ENCODE data around the gene ABCC5.

ABCC5 gene

GRCh38 chr3:183930086-183930485, 87.6 kb downstream of the ABCC5 start:
- in situ Hi-C loops (cut with MboI; ENCODE audit: low sequenced_read_pairs): no loop called here

DNA sequence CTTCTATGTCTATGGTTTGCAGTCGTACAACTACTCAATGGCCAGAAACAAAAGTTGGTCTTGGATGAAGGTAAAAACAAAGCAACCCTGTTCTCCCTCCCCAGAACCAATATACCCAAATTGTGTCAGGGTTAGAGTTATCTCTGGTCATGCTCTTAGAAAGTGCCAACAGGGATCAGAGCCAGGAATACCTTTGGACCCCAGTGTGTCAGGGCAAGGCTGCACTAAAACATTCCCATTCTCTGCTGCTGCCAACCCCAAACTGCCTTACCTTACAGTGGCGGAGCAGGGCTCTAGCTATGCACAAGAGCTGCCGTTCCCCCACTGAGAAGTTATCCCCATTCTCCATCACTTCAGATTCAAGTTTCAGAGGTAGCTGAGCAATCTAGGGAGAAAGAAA, 90.6 kb downstream of the ABCC5 start:
- in situ Hi-C loops (cut with MboI; ENCODE audit: low sequenced_read_pairs): no loop called here

DNA sequence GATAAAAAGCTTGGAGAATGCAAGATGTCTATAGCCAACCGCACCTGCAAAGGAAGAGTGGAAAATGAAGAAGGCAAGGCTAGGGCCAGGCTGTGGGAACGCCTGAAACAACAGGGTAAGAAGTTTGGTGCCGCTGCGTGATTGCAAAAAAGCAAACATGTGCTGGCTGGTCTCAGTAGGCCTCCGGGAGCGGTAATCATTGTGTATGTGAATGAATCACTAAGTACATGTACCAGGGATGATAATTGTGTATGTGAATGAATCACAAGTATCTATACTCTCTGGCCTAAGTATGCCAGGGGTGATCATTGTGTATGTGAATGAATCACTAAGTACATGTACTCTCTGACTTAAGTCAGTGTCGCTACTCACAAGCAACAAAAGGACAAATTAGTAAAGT, 92.7 kb downstream of the ABCC5 start:
- in situ Hi-C loops (cut with MboI; ENCODE audit: low sequenced_read_pairs): no loop called here

DNA sequence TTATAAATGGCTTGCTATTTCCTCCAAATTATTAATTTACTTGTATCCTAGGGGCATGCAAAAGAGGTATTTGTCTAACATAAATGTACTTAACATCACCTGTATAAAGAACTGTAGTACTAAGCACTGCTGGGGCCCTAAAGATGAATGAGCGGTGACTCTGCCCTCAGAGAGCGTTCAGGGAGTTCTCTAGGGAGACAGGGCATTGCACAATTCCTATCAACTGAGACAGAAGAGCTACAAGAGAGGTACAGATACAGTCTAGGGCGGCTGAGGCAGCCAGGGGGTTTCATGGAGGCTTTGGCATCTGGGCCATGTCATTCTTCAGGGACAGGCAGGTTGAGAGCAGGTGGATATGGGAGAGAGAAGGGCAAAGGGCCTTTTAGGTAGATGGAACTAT, 93.1 kb downstream of the ABCC5 start:
- in situ Hi-C loops (cut with MboI; ENCODE audit: low sequenced_read_pairs): no loop called here

DNA sequence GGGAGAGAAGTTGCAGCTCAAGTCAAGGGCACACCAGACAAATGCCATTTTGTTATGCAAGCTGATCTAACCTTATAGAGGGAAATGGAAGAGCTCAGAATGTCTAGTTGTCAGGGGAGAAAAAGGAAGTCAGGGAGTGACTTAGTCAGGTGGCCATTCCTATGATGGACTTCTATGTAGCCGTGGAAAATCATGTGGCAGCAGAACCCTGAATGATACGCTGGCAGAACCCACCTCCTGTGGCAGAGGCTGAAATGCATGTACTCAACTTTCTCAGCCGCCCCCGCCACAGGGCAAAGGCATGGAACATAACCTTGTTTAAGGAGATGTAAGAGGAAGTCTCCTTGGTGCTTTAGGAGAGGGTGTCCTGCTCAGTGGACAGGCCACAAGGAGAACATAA, 95.3 kb downstream of the ABCC5 start:
- in situ Hi-C loops (cut with MboI; ENCODE audit: low sequenced_read_pairs): no loop called here

- in situ Hi-C loops (cut with MboI; ENCODE audit: low sequenced_read_pairs): no loop called here
Measured at GRCh38 chr3:183921096-183921495, 96.6 kb downstream of the ABCC5 start.

GRCh38 chr3:183920416-183920815, 97.3 kb downstream of the ABCC5 start:
- in situ Hi-C loops (cut with MboI; ENCODE audit: low sequenced_read_pairs): no loop called here

DNA sequence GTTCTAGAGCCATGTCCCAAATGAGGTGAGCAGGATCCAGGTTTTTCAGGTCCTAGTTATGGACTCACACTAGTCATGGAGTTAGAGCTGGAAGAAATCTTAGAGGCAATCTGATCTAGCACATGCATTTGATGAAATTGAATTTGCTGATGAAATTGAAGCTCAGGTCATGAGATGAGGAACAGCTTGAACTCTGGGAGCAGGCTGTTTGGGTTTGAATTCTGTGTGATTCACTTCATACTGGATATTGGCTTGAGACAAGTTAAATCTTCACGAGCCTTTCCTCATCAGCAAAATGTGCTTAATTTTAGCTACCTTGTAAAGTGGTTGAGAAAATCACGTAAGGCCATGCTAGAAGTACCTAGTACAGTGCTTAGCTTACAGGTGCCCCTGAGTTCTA, 99.5 kb downstream of the ABCC5 start:
- in situ Hi-C loops (cut with MboI; ENCODE audit: low sequenced_read_pairs): no loop called here

DNA sequence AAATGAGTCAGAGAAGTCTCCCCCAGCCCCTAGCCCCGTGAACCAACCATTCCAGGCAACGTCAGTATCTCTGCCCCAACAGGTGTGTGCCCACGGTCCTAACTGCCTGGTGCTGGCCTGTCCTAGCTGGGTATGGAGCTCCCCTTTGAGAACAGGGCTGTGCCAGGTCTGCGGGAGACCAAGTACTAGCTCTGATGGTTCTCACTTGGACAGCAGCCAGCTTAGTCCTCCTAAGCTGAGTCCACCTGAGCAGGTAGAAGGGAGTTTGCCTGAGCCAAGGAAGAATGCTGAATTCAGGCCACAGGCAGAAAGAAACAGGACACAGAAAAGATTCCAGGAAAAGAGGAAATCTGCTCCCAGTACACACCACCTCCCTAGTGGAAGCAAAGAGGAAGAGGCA, 99.9 kb downstream of the ABCC5 start:
- in situ Hi-C loops (cut with MboI; ENCODE audit: low sequenced_read_pairs): no loop called here

- in situ Hi-C loops (cut with MboI; ENCODE audit: low sequenced_read_pairs): no loop called here
Measured at GRCh38 chr3:183914856-183915255, 102.8 kb downstream of the ABCC5 start.

- in situ Hi-C loops (cut with MboI; ENCODE audit: low sequenced_read_pairs): no loop called here
Measured at GRCh38 chr3:183913580-183913920, 104.1 kb downstream of the ABCC5 start.

GRCh38 chr3:183912895-183913579, 104.6 kb downstream of the ABCC5 start:
- in situ Hi-C loops (cut with MboI; ENCODE audit: low sequenced_read_pairs): no loop called here

- in situ Hi-C loops (cut with MboI; ENCODE audit: low sequenced_read_pairs): no loop called here
Measured at GRCh38 chr3:183911763-183912506, 105.7 kb downstream of the ABCC5 start.

DNA sequence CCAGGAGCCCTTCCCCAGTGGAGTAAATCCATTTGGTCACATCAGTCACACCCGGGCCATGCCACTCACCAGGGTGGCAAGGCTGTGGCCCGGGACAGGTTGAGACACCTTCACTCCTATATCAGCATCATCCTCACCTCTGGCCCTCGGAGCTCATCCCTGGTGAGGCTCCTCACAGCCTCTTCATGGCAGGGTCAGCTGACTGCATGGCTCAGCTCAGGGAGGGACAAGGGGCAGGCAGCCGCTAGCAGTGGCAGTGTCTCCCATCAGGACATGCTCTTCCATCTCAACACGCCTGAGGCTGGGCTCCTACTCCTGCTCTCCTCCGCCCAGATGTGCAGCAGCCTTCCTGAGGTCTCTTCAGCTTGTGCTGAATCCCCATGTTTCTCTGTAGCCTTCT, 106.6 kb downstream of the ABCC5 start:
- in situ Hi-C loops (cut with MboI; ENCODE audit: low sequenced_read_pairs): no loop called here

GRCh38 chr3:183909030-183909600, 108.6 kb downstream of the ABCC5 start:
- in situ Hi-C loops (cut with MboI; ENCODE audit: low sequenced_read_pairs): no loop called here

DNA sequence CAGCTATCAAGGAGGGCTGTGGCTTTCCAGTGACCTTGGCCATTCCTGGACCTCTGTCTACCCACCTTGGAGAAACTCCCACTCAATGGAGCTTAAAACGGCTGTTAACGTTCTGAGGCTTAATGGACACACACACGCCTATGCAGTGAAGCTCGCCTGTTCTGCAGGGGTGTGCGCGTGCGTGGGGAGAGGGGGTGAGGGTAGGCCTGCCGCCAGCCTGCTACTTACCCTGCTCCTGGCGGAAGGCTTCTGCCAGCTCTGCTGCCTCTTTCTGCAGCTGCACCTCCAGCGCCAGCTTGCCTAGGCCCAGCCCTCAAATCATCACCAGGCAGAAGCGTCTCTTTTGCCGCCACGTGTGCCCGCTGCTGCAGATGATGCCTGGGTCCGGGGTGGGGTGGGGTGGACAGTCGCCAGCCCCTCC, 109.8 kb downstream of the ABCC5 start:
- in situ Hi-C loops (cut with MboI; ENCODE audit: low sequenced_read_pairs): no loop called here

DNA sequence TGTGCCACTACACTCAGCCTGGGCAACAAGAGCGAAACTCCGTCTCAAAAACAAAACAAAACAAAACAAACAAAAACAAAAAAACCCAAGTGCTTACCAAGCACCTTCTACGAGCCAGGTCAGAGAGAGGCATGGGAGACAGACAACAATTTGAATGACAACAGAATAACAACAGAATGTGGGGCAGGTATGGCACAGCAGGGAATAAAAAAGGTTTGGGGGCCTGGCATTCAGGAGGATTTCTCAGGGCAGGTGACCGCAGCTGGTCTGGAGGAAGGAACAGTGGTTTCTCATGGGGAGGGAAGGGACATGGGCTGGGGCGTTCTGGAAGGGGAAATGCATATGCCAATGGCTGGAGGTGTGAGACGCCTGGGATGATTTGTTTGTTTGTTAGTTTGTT, 110.5 kb downstream of the ABCC5 start:
- in situ Hi-C loops (cut with MboI; ENCODE audit: low sequenced_read_pairs): no loop called here

- in situ Hi-C loops (cut with MboI; ENCODE audit: low sequenced_read_pairs): no loop called here
Measured at GRCh38 chr3:183906234-183906921, 111.3 kb downstream of the ABCC5 start.

- in situ Hi-C loops (cut with MboI; ENCODE audit: low sequenced_read_pairs): no loop called here
Measured at GRCh38 chr3:183904833-183905780, 112.6 kb downstream of the ABCC5 start.

GRCh38 chr3:183898028-183898431, 119.7 kb downstream of the ABCC5 start:
- in situ Hi-C loops (cut with MboI; ENCODE audit: low sequenced_read_pairs): loop anchor here (10.0 kb wide), 1 partner anchor 387 kb away; no protein-coding TSS in a partner anchor
